Naive thymus-derived CD4-positive, alpha-beta T cell (primary cell): ENCODE results near the gene RUBCN. TPM values are rescaled to one million over a fixed set of nuclear protein-coding genes. Genes with fewer than 3 reads are reported as not detected.
A peak's percentile ranks its signal among the peaks of the same experiment; 100 is the strongest.
"Not testable (repeated sequence)": the region's sequence is repeated elsewhere in the genome, so short reads cannot be mapped to it uniquely, and the experiment has no call there.

ENCODE experiments used
- ATAC-seq: fragments of 150-1000 bp; cut with Tn5 transposase; 2 replicates; pipeline ENCODE4 v1.10.0; 2021; ENCODE audit warnings: mild to moderate bottlenecking, moderate library complexity
- CTCF ChIA-PET: fragments of 350-600 bp; sonication (Branson Sonifier 250); formaldehyde crosslinking; loops from one replicate; lab custom pipeline; 2021; ENCODE audit warnings: antibody characterized with exemption; lab: Charles Lee
- POLR2A ChIA-PET: fragments of 350-600 bp; sonication (Branson Sonifier 250); formaldehyde crosslinking; loops from one replicate; lab custom pipeline; 2021; ENCODE audit warnings: antibody characterized with exemption, inconsistent platforms; lab: Charles Lee
- DNase-seq, 9 donors: peaks; one replicate each; pipeline versions ENCODE4 v3.0.0 to v3.0.0-alpha.2; 2020 to 2022; ENCODE audit warnings: mixed read lengths in 1 of 9
- H3K27ac ChIP-seq: one replicate; pipeline ENCODE4 v1.7.0; 2013; ENCODE audit warnings: mild to moderate bottlenecking, low read depth, low read length, moderate library complexity
- H3K27me3 ChIP-seq, 2 donors: one replicate each; pipeline ENCODE4 v1.7.0; 2013; ENCODE audit warnings: low read length in 2 of 2, mild to moderate bottlenecking in 2 of 2, moderate library complexity in 2 of 2; ENCODE audit not compliant: control insufficient read depth in 2 of 2, insufficient read depth in 2 of 2
- H3K36me3 ChIP-seq, 3 experiments: 1 replicate in 2 of 3; 2 replicates in 1 of 3; pipeline ENCODE4 v1.7.0; 2013; ENCODE audit warnings: low read length in 3 of 3, mild to moderate bottlenecking in 3 of 3, moderate library complexity in 1 of 3; ENCODE audit not compliant: insufficient read depth in 3 of 3, control insufficient read depth in 2 of 3
- H3K4me1 ChIP-seq, 2 donors: one replicate each; pipeline ENCODE4 v1.7.0; 2013; ENCODE audit warnings: low read length in 2 of 2, mild to moderate bottlenecking in 2 of 2, moderate library complexity in 1 of 2; ENCODE audit not compliant: control insufficient read depth in 2 of 2, insufficient read depth in 2 of 2
- H3K4me3 ChIP-seq: 2 replicates; pipeline ENCODE4 v1.7.0; 2013; ENCODE audit warnings: mild to moderate bottlenecking, low read length
- H3K9me3 ChIP-seq, 3 experiments: 1 replicate in 2 of 3; 2 replicates in 1 of 3; pipeline ENCODE4 v1.7.0; 2013; ENCODE audit warnings: low read length in 3 of 3; ENCODE audit not compliant: control insufficient read depth in 2 of 3
- H3K27ac Mint-ChIP-seq, 9 donors: one replicate each; pipeline ENCODE4 v1.8.0; 2020 to 2022; ENCODE audit warnings: mixed read lengths in 9 of 9, mild to moderate bottlenecking in 8 of 9, moderate library complexity in 5 of 9, inconsistent platforms in 2 of 9
- H3K27me3 Mint-ChIP-seq, 5 donors: one replicate each; pipeline ENCODE4 v1.8.0; 2021 to 2022; ENCODE audit warnings: mixed read lengths in 5 of 5, mild to moderate bottlenecking in 1 of 5
- H3K36me3 Mint-ChIP-seq, 5 donors: one replicate each; pipeline ENCODE4 v1.8.0; 2020 to 2022; ENCODE audit warnings: mixed read lengths in 5 of 5, mild to moderate bottlenecking in 3 of 5, inconsistent platforms in 1 of 5
- H3K4me1 Mint-ChIP-seq, 7 donors: one replicate each; pipeline ENCODE4 v1.8.0; 2020 to 2022; ENCODE audit warnings: mixed read lengths in 7 of 7, mild to moderate bottlenecking in 3 of 7, inconsistent platforms in 1 of 7
- H3K4me3 Mint-ChIP-seq, 10 donors: one replicate each; pipeline ENCODE4 v1.8.0; 2020 to 2022; ENCODE audit warnings: mild to moderate bottlenecking in 10 of 10, mixed read lengths in 10 of 10, moderate library complexity in 6 of 10, inconsistent platforms in 2 of 10
- H3K9me3 Mint-ChIP-seq, 11 donors: one replicate each; pipeline ENCODE4 v1.8.0; 2020 to 2022; ENCODE audit warnings: mixed read lengths in 11 of 11, mild to moderate bottlenecking in 4 of 11, inconsistent platforms in 1 of 11, moderate library complexity in 1 of 11
- intact Hi-C, 2 donors: fragments of 100-400 bp; cut with micrococcal nuclease; formaldehyde crosslinking; loops; one replicate each; pipeline ENCODE4 v1.15.1; 2023
- polyA plus RNA-seq, 2 donors: library from polyadenylated mRNA; unstranded; fragments of 300-500 nt; fragmentation: Illumina TruSeq; gene quantifications; one replicate each; pipeline ENCODE4 v1.2.3, GENCODE V29; 2021
- total RNA-seq, 6 experiments: library from RNA in 5 of 6; stranded (reverse) in 5 of 6; gene quantifications; 1 replicate in 5 of 6; 2 replicates in 1 of 6; pipeline ENCODE4 v1.2.3 and lab custom pipeline; 2021 to 2026

The RUBCN gene
- total and polyA plus RNA-seq, 7 experiments from 2014 or later, result 23.2 to 61.7 (median 45.7) TPM

- Mint-ChIP-seq H3K4me1 (no peaks in the 10 kb centered on the region), H3K4me3 (no peak overlapping the region), H3K36me3 (peaks cover 0 to 36% (median 22%) of the 10 kb centered on the region in 5 donors), H3K27ac (peak overlapping the region in 2 of 9 donors; percentile 56 to 87), H3K9me3 (peaks cover 0 to 3% (median 0%) of the 10 kb centered on the region in 11 donors), H3K27me3 (no peaks in the 10 kb centered on the region)
- intact Hi-C loops, result no loop called here
- no peak overlapping the region for H3K27ac ChIP-seq
- no peaks in the 10 kb centered on the region for H3K27me3 ChIP-seq
- ChIA-PET POLR2A (no interaction called here), CTCF (interaction anchor here (0.8 kb wide), 1 partner anchor 253 kb away, joined by 3 read pairs; no protein-coding TSS in a partner anchor)
- no peaks in the 10 kb centered on the region for H3K9me3 ChIP-seq
- H3K4me1 ChIP-seq, result no peaks in the 10 kb centered on the region
- ATAC-seq (no peak), DNase-seq (no peak)
- no peak overlapping the region for H3K4me3 ChIP-seq
- H3K36me3 ChIP-seq, result peaks cover 9 to 43% (median 11%) of the 10 kb centered on the region in 3 experiments
These were observed 63.5 kb downstream of the RUBCN start for GRCh38 chr3:197673170-197673569.

GRCh38 chr3:197670361-197670760, 66.3 kb downstream of the RUBCN start:
- H3K9me3 ChIP-seq, result no peaks in the 10 kb centered on the region
- H3K27me3 ChIP-seq, result no peaks in the 10 kb centered on the region
- ChIA-PET POLR2A (no interaction called here), CTCF (interaction anchor here (0.6 kb wide), 1 partner anchor 15 kb away, joined by 3 read pairs; no protein-coding TSS in a partner anchor)
- no peak overlapping the region for H3K4me3 ChIP-seq
- Mint-ChIP-seq H3K36me3 (peaks cover 0 to 23% (median 17%) of the 10 kb centered on the region in 5 donors), H3K27ac (peak overlapping the region in 4 of 9 donors; percentile 2 to 85 (median 26)), H3K4me1 (no peaks in the 10 kb centered on the region), H3K9me3 (no peaks in the 10 kb centered on the region), H3K27me3 (no peaks in the 10 kb centered on the region), H3K4me3 (no peak overlapping the region)
- intact Hi-C loops, result no loop called here
- ATAC-seq, result no peak
- H3K27ac ChIP-seq, result no peak overlapping the region
- H3K4me1 ChIP-seq, result no peaks in the 10 kb centered on the region
- DNase-seq, result no peak
- H3K36me3 ChIP-seq, result peaks cover 0 to 20% (median 11%) of the 10 kb centered on the region in 3 experiments

- ChIA-PET POLR2A (no interaction called here), CTCF (no interaction called here)
- Mint-ChIP-seq H3K36me3 (peaks cover 0 to 6% (median 0%) of the 10 kb centered on the region in 5 donors), H3K9me3 (no peaks in the 10 kb centered on the region), H3K27ac (peak overlapping the region in 1 of 9 donors; percentile 39), H3K4me1 (no peaks in the 10 kb centered on the region), H3K4me3 (no peak overlapping the region), H3K27me3 (no peaks in the 10 kb centered on the region)
- no peaks in the 10 kb centered on the region for H3K36me3 ChIP-seq
- H3K4me1 ChIP-seq, result no peaks in the 10 kb centered on the region
- no peaks in the 10 kb centered on the region for H3K27me3 ChIP-seq
- H3K9me3 ChIP-seq, result no peaks in the 10 kb centered on the region
- intact Hi-C loops, result loop anchor here (2.0 to 5.0 kb wide), 2 partner anchors 69 to 71 kb away; no protein-coding TSS in a partner anchor
- no peak overlapping the region for H3K4me3 ChIP-seq
- ATAC-seq (no peak), DNase-seq (no peak)
- no peak overlapping the region for H3K27ac ChIP-seq
These were observed 68.7 kb downstream of the RUBCN start for GRCh38 chr3:197667968-197668367.

GRCh38 chr3:197667293-197667692, 69.4 kb downstream of the RUBCN start:
- ATAC-seq, H3K27me3 Mint-ChIP-seq, CTCF ChIA-PET, DNase-seq, H3K27me3 ChIP-seq, H3K4me3 ChIP-seq, H3K36me3 Mint-ChIP-seq, H3K27ac ChIP-seq, H3K4me1 Mint-ChIP-seq, H3K9me3 ChIP-seq, H3K9me3 Mint-ChIP-seq, POLR2A ChIA-PET, H3K4me1 ChIP-seq, H3K36me3 ChIP-seq: not testable (repeated sequence)
- Mint-ChIP-seq H3K4me3 (peak overlapping the region in 1 of 10 donors; percentile 33), H3K27ac (peak overlapping the region in 1 of 9 donors; percentile 72)
- intact Hi-C loops, result loop anchor here in 1 of 2 donors (5.0 kb wide), 1 partner anchor 70 kb away; no protein-coding TSS in a partner anchor

GRCh38 chr3:197666221-197666842, 70.4 kb downstream of the RUBCN start:
- CTCF ChIA-PET, H3K4me1 Mint-ChIP-seq, H3K36me3 Mint-ChIP-seq, H3K27me3 Mint-ChIP-seq, DNase-seq, POLR2A ChIA-PET, H3K9me3 ChIP-seq, H3K36me3 ChIP-seq, H3K27ac ChIP-seq, H3K4me3 ChIP-seq, H3K4me3 Mint-ChIP-seq, H3K9me3 Mint-ChIP-seq, H3K27me3 ChIP-seq, H3K4me1 ChIP-seq, H3K27ac Mint-ChIP-seq, ATAC-seq: not testable (repeated sequence)
- intact Hi-C loops, result loop anchor here in 1 of 2 donors (5.0 kb wide), 1 partner anchor 69 kb away; no protein-coding TSS in a partner anchor

GRCh38 chr3:197665549-197665948, 71.2 kb downstream of the RUBCN start:
- H3K27ac ChIP-seq, H3K27me3 ChIP-seq, DNase-seq, H3K9me3 ChIP-seq, H3K27me3 Mint-ChIP-seq, H3K36me3 Mint-ChIP-seq, CTCF ChIA-PET, ATAC-seq, H3K36me3 ChIP-seq, H3K4me3 Mint-ChIP-seq, POLR2A ChIA-PET, H3K4me3 ChIP-seq, H3K27ac Mint-ChIP-seq, H3K9me3 Mint-ChIP-seq, H3K4me1 Mint-ChIP-seq, H3K4me1 ChIP-seq: not testable (repeated sequence)
- intact Hi-C loops, result loop anchor here in 1 of 2 donors (5.0 kb wide), 1 partner anchor 68 kb away; no protein-coding TSS in a partner anchor

- H3K9me3 ChIP-seq, H3K27me3 Mint-ChIP-seq, H3K4me1 Mint-ChIP-seq, H3K9me3 Mint-ChIP-seq, POLR2A ChIA-PET, H3K27me3 ChIP-seq, H3K27ac Mint-ChIP-seq, H3K4me1 ChIP-seq, H3K4me3 ChIP-seq, DNase-seq, H3K27ac ChIP-seq, H3K36me3 ChIP-seq, H3K36me3 Mint-ChIP-seq, CTCF ChIA-PET: not testable (repeated sequence)
- peak; percentile 97 for ATAC-seq
- intact Hi-C loops, result loop anchor here in 1 of 2 donors (5.0 kb wide), 1 partner anchor 68 kb away; no protein-coding TSS in a partner anchor
- H3K4me3 Mint-ChIP-seq, result peak overlapping the region in 7 of 10 donors; percentile 35 to 78 (median 60)
These were observed 71.6 kb downstream of the RUBCN start for GRCh38 chr3:197665142-197665491.
